ENCODE data around the gene C1QTNF8.

C1QTNF8 gene

GRCh38 chr16:1101133-1101532, 5.1 kb upstream of the C1QTNF8 start:
- in situ Hi-C loops (cut with MboI; ENCODE audit: low sequenced_read_pairs, unreplicated experiment): no loop called here
- no peak for TF ChIP-seq CTCF (IDR thresholded peaks at IDR 0.05; ENCODE audit: borderline replicate concordance, control extremely low read depth, extremely low read depth, insufficient read depth, missing control alignments)
- no peak for DNase-seq (ENCODE audit: low spot score)

- in situ Hi-C loops (cut with MboI; ENCODE audit: low sequenced_read_pairs, unreplicated experiment): no loop called here
- TF ChIP-seq CTCF (IDR thresholded peaks at IDR 0.05; ENCODE audit: borderline replicate concordance, control extremely low read depth, extremely low read depth, insufficient read depth, missing control alignments): no peak
- DNase-seq (ENCODE audit: low spot score): no peak
Measured at GRCh38 chr16:1100084-1100800, 4.2 kb upstream of the C1QTNF8 start.

GRCh38 chr16:1099189-1100083, 3.4 kb upstream of the C1QTNF8 start:
- no peak for DNase-seq (ENCODE audit: low spot score)
- in situ Hi-C loops (cut with MboI; ENCODE audit: low sequenced_read_pairs, unreplicated experiment): no loop called here
- TF ChIP-seq CTCF (IDR thresholded peaks at IDR 0.05; ENCODE audit: borderline replicate concordance, control extremely low read depth, extremely low read depth, insufficient read depth, missing control alignments): no peak

GRCh38 chr16:1098266-1098991, 2.4 kb upstream of the C1QTNF8 start:
- in situ Hi-C loops (cut with MboI; ENCODE audit: low sequenced_read_pairs, unreplicated experiment): no loop called here
- DNase-seq (ENCODE audit: low spot score): no peak

GRCh38 chr16:1097800-1098199, 1.8 kb upstream of the C1QTNF8 start:
- DNase-seq (ENCODE audit: low spot score): no peak
- in situ Hi-C loops (cut with MboI; ENCODE audit: low sequenced_read_pairs, unreplicated experiment): no loop called here
- TF ChIP-seq CTCF (IDR thresholded peaks at IDR 0.05; ENCODE audit: borderline replicate concordance, control extremely low read depth, extremely low read depth, insufficient read depth, missing control alignments): no peak

More at GRCh38 chr16:1098266-1098991, 2.4 kb upstream of the C1QTNF8 start:
- TF ChIP-seq CTCF (IDR thresholded peaks at IDR 0.05; ENCODE audit: borderline replicate concordance, control extremely low read depth, extremely low read depth, insufficient read depth, missing control alignments): no peak

GRCh38 chr16:1097156-1097555, 1.1 kb upstream of the C1QTNF8 start:
- in situ Hi-C loops (cut with MboI; ENCODE audit: low sequenced_read_pairs, unreplicated experiment): no loop called here
- no peak for TF ChIP-seq CTCF (IDR thresholded peaks at IDR 0.05; ENCODE audit: borderline replicate concordance, control extremely low read depth, extremely low read depth, insufficient read depth, missing control alignments)
- DNase-seq (ENCODE audit: low spot score): no peak

Data from GM13976 (cell line).